GM12874 (cell line): ENCODE results near the gene ARVCF.

ENCODE experiments used
- CTCF ChIP-seq: IDR thresholded peaks from 2 replicates; pipeline ENCODE4 v1.5.1; 2011; ENCODE audit warnings: low read depth, mild to moderate bottlenecking, control low read depth, low read length, moderate library complexity; ENCODE audit not compliant: insufficient read depth

The ARVCF gene

GRCh38 chr22:20011123-20011992, 5.3 kb downstream of the ARVCF start:
- no peak for TF ChIP-seq CTCF

- no peak for TF ChIP-seq CTCF
These were observed 6.1 kb downstream of the ARVCF start for GRCh38 chr22:20010307-20011122.

- TF ChIP-seq CTCF = no peak
These were observed 6.9 kb downstream of the ARVCF start for GRCh38 chr22:20009582-20010306.

- TF ChIP-seq CTCF = no peak
These were observed 7.6 kb downstream of the ARVCF start for GRCh38 chr22:20009018-20009491.

GRCh38 chr22:20008221-20008995, 8.2 kb downstream of the ARVCF start:
- TF ChIP-seq CTCF = no peak

GRCh38 chr22:20004464-20004863, 12.2 kb downstream of the ARVCF start:
- no peak for TF ChIP-seq CTCF
